ACC112 (cell line): ENCODE results near the gene SPATA6L.
A peak's percentile ranks its signal among the peaks of the same experiment; 100 is the strongest.

Experiments
- H2AFZ ChIP-seq: fragments of 200-600 bp; sonication (generic); one replicate; pipeline ENCODE4 v1.6.0; 2017; ENCODE audit warnings: antibody characterized with exemption, low read length; ENCODE audit not compliant: unreplicated experiment
- H3K27ac ChIP-seq: fragments of 200-600 bp; sonication (generic); 2 replicates; pipeline ENCODE4 v1.5.1; 2014; ENCODE audit warnings: low read depth, mild to moderate bottlenecking, antibody characterized with exemption, low read length, moderate library complexity
- H3K27me3 ChIP-seq: fragments of 200-600 bp; sonication (generic); 2 replicates; pipeline ENCODE4 v1.6.1; 2014; ENCODE audit warnings: mild to moderate bottlenecking, antibody characterized with exemption, low read length, moderate library complexity, mixed read lengths; ENCODE audit not compliant: insufficient read depth
- H3K36me3 ChIP-seq: fragments of 200-600 bp; sonication (generic); 2 replicates; pipeline ENCODE4 v1.6.1; 2016; ENCODE audit warnings: mild to moderate bottlenecking, antibody characterized with exemption, low read length, moderate library complexity, mixed read lengths; ENCODE audit not compliant: insufficient read depth
- H3K4me1 ChIP-seq: fragments of 200-600 bp; sonication (generic); one replicate; pipeline ENCODE4 v1.6.1; 2016; ENCODE audit warnings: low read length, mixed read lengths; ENCODE audit not compliant: insufficient read depth, unreplicated experiment, control insufficient read depth
- H3K4me3 ChIP-seq: fragments of 200-600 bp; sonication (generic); 2 replicates; pipeline ENCODE4 v1.5.1; 2014; ENCODE audit warnings: mild to moderate bottlenecking, low read depth, low read length
- H3K79me2 ChIP-seq: fragments of 200-600 bp; sonication (generic); one replicate; pipeline ENCODE4 v1.6.0; 2016; ENCODE audit warnings: low read length; ENCODE audit not compliant: control insufficient read depth, unreplicated experiment, insufficient read depth

Gene SPATA6L

DNA sequence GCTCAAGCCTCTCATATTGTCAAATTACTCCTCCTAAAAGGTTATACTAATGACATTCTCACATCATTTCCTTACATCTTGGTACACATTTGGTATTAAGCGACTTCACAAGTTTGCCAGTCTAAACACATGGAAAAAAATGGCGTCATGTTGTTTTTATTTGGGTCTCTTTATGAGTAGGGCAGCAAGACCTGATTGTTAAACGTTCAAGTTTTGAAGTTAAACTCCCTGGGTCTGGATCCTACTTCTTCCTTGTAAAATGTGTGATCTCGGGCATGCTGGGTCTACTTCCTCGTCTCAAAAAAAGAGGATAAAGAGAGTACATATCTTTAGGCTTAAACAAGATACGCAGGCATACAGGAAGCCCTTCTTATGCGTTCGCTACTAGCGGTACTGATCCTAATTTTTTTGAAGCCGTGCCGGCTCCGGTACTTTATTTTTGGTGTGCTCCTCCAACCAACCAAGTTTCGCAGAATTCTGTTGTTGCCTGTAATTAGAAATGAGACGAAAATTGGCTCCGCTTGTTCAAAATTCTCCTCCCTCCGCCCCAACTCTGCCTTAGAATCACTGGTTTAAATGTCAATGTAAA lies 12.5 kb upstream of the SPATA6L start:
- H3K4me1 ChIP-seq, result peaks cover 21% of the 10 kb centered on the region
- peak overlapping the region; percentile 96 for H3K4me3 ChIP-seq
- H3K79me2 ChIP-seq, result peaks cover 35% of the 10 kb centered on the region
- peak overlapping the region; percentile 94 for H2AFZ ChIP-seq
- H3K36me3 ChIP-seq, result peaks cover 3% of the 10 kb centered on the region; the same call in 1 of the 2 replicates
- peak overlapping the region; percentile 84 for H3K27ac ChIP-seq
- H3K27me3 ChIP-seq, result no peaks in the 10 kb centered on the region

DNA sequence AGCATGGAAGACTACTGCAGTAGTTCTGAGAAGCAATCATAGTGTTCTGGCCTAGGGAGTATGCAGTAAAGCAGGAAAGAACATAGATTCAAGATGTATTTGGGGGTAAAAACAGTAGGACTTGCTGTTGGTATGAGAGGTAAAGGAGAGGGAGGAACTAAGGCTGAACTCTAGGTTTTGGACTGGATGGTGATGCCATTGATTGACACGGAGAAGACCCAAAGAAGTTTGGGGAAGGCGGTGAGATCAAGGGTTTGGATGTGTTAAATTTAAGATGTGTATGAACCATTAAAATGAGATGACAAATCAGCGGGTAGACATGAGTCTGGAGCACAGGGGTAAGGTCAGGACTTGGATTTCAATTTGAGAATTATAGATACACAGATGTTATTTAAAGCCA lies 11.1 kb upstream of the SPATA6L start:
- no peaks in the 10 kb centered on the region for H3K36me3 ChIP-seq
- no peak overlapping the region for H2AFZ ChIP-seq
- H3K4me1 ChIP-seq, result peaks cover 21% of the 10 kb centered on the region
- H3K27ac ChIP-seq, result no peak overlapping the region
- H3K27me3 ChIP-seq, result no peaks in the 10 kb centered on the region
- H3K79me2 ChIP-seq, result peaks cover 25% of the 10 kb centered on the region
- H3K4me3 ChIP-seq, result no peak overlapping the region

GRCh38 chr9:4674783-4675182 lies 8.5 kb upstream of the SPATA6L start:
- Histone ChIP-seq H3K4me3 (no peak overlapping the region), H3K79me2 (peaks cover 3% of the 10 kb centered on the region), H3K27ac (no peak overlapping the region), H3K36me3 (no peaks in the 10 kb centered on the region), H3K27me3 (no peaks in the 10 kb centered on the region), H2AFZ (no peak overlapping the region), H3K4me1 (peaks cover 13% of the 10 kb centered on the region)

- Histone ChIP-seq H3K4me1 (peaks cover 7% of the 10 kb centered on the region), H3K27ac (no peak overlapping the region), H3K4me3 (no peak overlapping the region), H3K27me3 (no peaks in the 10 kb centered on the region), H3K79me2 (no peaks in the 10 kb centered on the region), H3K36me3 (no peaks in the 10 kb centered on the region), H2AFZ (no peak overlapping the region)
These were observed 5.5 kb upstream of the SPATA6L start for GRCh38 chr9:4671737-4672136.

DNA sequence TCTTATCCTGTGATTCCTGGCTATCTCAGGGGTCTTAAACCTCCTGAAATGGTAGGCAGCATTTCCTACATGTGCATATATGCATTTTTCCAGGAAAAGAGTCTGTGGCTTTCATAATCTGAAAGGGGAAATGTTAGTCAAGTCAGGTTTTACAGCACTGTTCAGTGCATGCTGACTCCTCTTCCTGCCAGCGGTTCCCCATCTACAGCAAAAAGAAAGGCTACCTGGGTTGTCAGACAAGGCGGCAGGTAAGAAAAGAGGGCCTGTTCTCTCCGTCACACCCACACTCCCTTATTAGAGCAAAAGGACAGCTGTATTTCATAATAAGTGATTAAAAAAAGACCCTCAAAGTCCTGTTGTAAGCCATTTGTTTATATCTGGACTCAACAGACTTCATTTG lies 4.3 kb upstream of the SPATA6L start:
- Histone ChIP-seq H3K4me1 (peaks cover 10% of the 10 kb centered on the region), H2AFZ (no peak overlapping the region), H3K79me2 (no peaks in the 10 kb centered on the region), H3K36me3 (no peaks in the 10 kb centered on the region), H3K27me3 (no peaks in the 10 kb centered on the region), H3K27ac (no peak overlapping the region), H3K4me3 (no peak overlapping the region)

DNA sequence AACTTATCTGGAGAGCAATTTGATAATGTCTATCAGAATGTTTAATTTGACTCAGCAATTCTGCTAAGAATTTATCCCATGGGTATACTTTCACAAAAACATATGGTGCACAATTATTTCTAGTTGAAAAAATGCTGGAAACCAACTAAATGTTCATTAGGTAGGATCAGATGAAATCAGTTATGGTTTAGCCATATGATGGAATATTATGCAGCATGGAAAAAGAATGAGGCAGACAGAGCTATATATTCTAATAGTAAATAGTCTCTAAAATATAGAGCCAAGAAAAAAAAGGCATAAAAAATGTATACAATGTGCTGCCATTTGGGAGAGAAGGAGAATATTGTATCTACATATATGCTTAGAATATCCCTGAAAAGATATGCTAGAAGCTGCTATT lies 3.6 kb upstream of the SPATA6L start:
- H3K4me3 ChIP-seq, result no peak overlapping the region
- H3K36me3 ChIP-seq, result no peaks in the 10 kb centered on the region
- H3K4me1 ChIP-seq, result peaks cover 12% of the 10 kb centered on the region
- no peaks in the 10 kb centered on the region for H3K27me3 ChIP-seq
- H2AFZ ChIP-seq, result no peak overlapping the region
- H3K79me2 ChIP-seq, result no peaks in the 10 kb centered on the region
- no peak overlapping the region for H3K27ac ChIP-seq

DNA sequence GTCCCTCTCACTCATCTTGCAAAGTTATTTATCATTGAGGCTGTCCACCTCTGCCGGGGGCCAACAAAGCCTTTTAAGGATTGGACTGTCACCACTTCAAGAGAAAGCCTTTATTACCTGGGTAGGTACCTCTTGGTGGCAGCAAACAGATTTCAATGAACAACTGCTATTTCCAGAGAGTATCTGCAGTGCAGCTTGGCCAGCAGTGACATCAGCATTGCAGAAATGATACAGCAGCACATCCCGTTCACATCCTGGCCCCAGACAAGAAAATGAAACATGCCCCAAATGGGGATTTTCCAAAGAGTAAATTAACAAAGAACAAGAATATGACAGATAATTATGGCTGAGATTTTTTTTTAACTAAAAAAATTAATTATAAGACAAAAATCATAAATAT lies 2.3 kb upstream of the SPATA6L start:
- Histone ChIP-seq H3K4me3 (no peak overlapping the region), H2AFZ (no peak overlapping the region), H3K27ac (no peak overlapping the region), H3K79me2 (no peaks in the 10 kb centered on the region), H3K27me3 (no peaks in the 10 kb centered on the region), H3K36me3 (no peaks in the 10 kb centered on the region), H3K4me1 (peaks cover 23% of the 10 kb centered on the region)

DNA sequence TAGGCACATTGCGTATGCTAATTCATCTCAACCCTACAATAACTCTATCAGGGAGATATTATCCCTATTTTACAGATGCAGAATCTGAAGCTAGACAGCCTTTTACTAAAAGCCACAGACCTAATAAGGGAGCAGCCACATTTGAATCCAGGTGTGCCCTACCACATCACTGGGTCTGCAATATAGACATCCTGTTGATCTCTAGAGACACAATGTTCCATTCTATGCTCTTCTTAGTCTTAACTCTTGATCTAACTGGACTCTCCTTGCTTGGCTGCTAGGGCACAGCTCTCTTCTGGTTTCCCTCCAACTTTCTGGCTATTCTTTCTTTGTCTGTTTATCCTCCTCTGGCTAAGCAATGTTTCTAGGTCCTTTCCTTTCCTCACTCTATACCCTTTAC lies 1.4 kb upstream of the SPATA6L start:
- Histone ChIP-seq H3K4me1 (peaks cover 33% of the 10 kb centered on the region), H3K27me3 (no peaks in the 10 kb centered on the region), H3K36me3 (no peaks in the 10 kb centered on the region), H2AFZ (no peak overlapping the region), H3K4me3 (no peak overlapping the region), H3K27ac (no peak overlapping the region), H3K79me2 (no peaks in the 10 kb centered on the region)

DNA sequence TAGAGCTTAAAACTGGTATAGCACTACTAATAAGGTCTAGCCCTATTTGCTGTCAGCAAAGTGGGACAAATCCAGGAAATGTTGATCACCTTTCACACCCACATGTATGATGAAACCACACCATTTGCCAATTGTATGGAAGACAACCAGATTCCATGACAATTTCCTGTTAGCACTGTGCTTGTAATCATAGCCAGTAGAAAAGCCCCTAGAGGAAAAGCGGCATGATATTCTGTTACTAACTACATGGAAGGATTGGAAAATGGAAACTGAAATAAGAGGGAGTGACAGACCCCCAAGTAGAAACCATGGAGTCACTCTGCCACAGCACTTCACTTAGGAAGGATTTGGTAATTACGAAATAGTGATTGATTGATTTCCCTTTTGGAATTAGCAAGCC lies 923 bp downstream of the SPATA6L start:
- H3K79me2 ChIP-seq, result no peaks in the 10 kb centered on the region
- no peaks in the 10 kb centered on the region for H3K27me3 ChIP-seq
- peak overlapping the region; percentile 79 for H3K4me3 ChIP-seq
- peaks cover 39% of the 10 kb centered on the region for H3K4me1 ChIP-seq
- H2AFZ ChIP-seq, result peak overlapping the region; percentile 60
- H3K36me3 ChIP-seq, result no peaks in the 10 kb centered on the region
- peak overlapping the region; percentile 60 for H3K27ac ChIP-seq

DNA sequence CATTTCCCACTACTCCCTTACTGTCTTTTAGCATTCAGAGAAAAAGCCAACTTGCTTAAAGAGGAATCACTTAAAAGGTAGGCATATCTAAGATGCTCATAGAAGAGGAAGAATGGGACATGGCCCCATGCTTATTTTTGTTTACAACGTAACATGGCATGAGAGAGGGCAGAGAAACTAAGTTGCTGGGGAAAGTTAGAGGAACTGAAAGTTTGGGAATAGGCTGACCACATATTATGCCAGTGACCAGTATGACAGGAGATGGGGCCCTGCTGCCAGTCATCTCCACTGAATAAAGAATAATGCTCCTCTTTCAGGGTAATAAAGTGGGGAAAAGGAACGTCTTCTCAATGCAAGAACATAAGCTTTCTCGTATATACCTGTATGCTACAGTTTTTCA lies 2.3 kb downstream of the SPATA6L start:
- peaks cover 39% of the 10 kb centered on the region for H3K4me1 ChIP-seq
- no peaks in the 10 kb centered on the region for H3K27me3 ChIP-seq
- no peaks in the 10 kb centered on the region for H3K36me3 ChIP-seq
- H3K4me3 ChIP-seq, result peak overlapping the region; percentile 79
- no peaks in the 10 kb centered on the region for H3K79me2 ChIP-seq
- peak overlapping the region; percentile 21; the same call in 1 of the 2 replicates for H3K27ac ChIP-seq
- H2AFZ ChIP-seq, result no peak overlapping the region

- peak overlapping the region; percentile 21; the same call in 1 of the 2 replicates for H3K27ac ChIP-seq
- H3K79me2 ChIP-seq, result no peaks in the 10 kb centered on the region
- no peaks in the 10 kb centered on the region for H3K36me3 ChIP-seq
- H2AFZ ChIP-seq, result no peak overlapping the region
- H3K27me3 ChIP-seq, result no peaks in the 10 kb centered on the region
- H3K4me1 ChIP-seq, result peaks cover 39% of the 10 kb centered on the region
- H3K4me3 ChIP-seq, result peak overlapping the region; percentile 79
These were observed 3.1 kb downstream of the SPATA6L start for GRCh38 chr9:4662989-4663792.
